Measurements from ENCODE around the gene TMEM144.

Gene TMEM144

GRCh38 chr4:158297866-158298265, 87.6 kb downstream of the TMEM144 start:
- DNase-seq (ENCODE audit: low read depth), result no peak

GRCh38 chr4:158299459-158300007, 89.2 kb downstream of the TMEM144 start:
- no peak for DNase-seq (ENCODE audit: low read depth)

GRCh38 chr4:158300012-158300411, 89.7 kb downstream of the TMEM144 start:
- DNase-seq (ENCODE audit: low read depth), result no peak

- no peak for DNase-seq (ENCODE audit: low read depth)
Measured at GRCh38 chr4:158302076-158302866, 92.0 kb downstream of the TMEM144 start.

GRCh38 chr4:158304694-158305093, 94.4 kb downstream of the TMEM144 start:
- DNase-seq (ENCODE audit: low read depth), result no peak
